Right atrium auricular region (tissue), 2 donors: ENCODE measurements around the gene TLX1. TPM values are rescaled to one million over a fixed set of nuclear protein-coding genes. Genes with fewer than 3 reads are reported as not detected.

Experiments
- DNase-seq: peaks from one replicate; pipeline ENCODE4 v3.0.0-alpha.2; 2019; ENCODE audit warnings: low spot score
- H3K27ac ChIP-seq, 2 donors: fragments of 200-600 bp; sonication (generic); 1 replicate in 1 of 2; 2 replicates in 1 of 2; pipeline ENCODE4 v1.5.1; 2016 to 2019
- H3K27me3 ChIP-seq, 2 donors: fragments of 200-600 bp; sonication (generic); one replicate each; pipeline versions ENCODE4 v1.5.1 to v1.6.0; 2017 to 2019
- H3K36me3 ChIP-seq: fragments of 200-600 bp; sonication (generic); one replicate; pipeline ENCODE4 v1.5.1; 2016
- H3K4me1 ChIP-seq, 2 donors: fragments of 200-600 bp; sonication (generic); one replicate each; pipeline versions ENCODE4 v1.5.1 to v1.6.0; 2017 to 2019
- H3K4me3 ChIP-seq, 2 donors: fragments of 200-600 bp; sonication (generic); 1 replicate in 1 of 2; 2 replicates in 1 of 2; pipeline ENCODE4 v1.5.1; 2017 to 2019; ENCODE audit warnings: mild to moderate bottlenecking in 1 of 2, moderate library complexity in 1 of 2
- H3K9me3 ChIP-seq, 2 donors: fragments of 200-600 bp; sonication (generic); one replicate each; pipeline ENCODE4 v1.5.1; 2019
- CTCF ChIP-seq, 2 donors: fragments of 200-600 bp; sonication (generic); IDR thresholded peaks; one replicate each; pipeline ENCODE4 v1.5.1; 2019; ENCODE audit warnings: antibody characterized with exemption in 2 of 2
- total RNA-seq, 2 donors: library from RNA; depleted of rRNA; stranded (reverse); fragments of >200 nt; gene quantifications; one replicate each; pipeline ENCODE4 v1.1.0, GENCODE V29; 2016

TLX1 gene
- total RNA-seq, 2 donors from 2014 or later = not detected

GRCh38 chr10:101165736-101166135 is 34.6 kb downstream of the TLX1 start:
- Histone ChIP-seq H3K4me3 (no peak overlapping the region), H3K27me3 (no peaks in the 10 kb centered on the region), H3K36me3 (no peaks in the 10 kb centered on the region), H3K9me3 (no peaks in the 10 kb centered on the region), H3K27ac (no peak overlapping the region), H3K4me1 (peaks cover 0 to 7% of the 10 kb centered on the region in 2 donors)
- no peak for TF ChIP-seq CTCF (IDR thresholded peaks at IDR 0.05)
- no peak for DNase-seq

GRCh38 chr10:101166430-101166829 is 35.3 kb downstream of the TLX1 start:
- TF ChIP-seq CTCF (IDR thresholded peaks at IDR 0.05) = no peak
- Histone ChIP-seq H3K4me3 (no peak overlapping the region), H3K4me1 (peaks cover 0 to 7% of the 10 kb centered on the region in 2 donors), H3K36me3 (no peaks in the 10 kb centered on the region), H3K9me3 (no peaks in the 10 kb centered on the region), H3K27me3 (no peaks in the 10 kb centered on the region), H3K27ac (no peak overlapping the region)
- DNase-seq = no peak

- Histone ChIP-seq H3K27me3 (no peaks in the 10 kb centered on the region), H3K9me3 (peaks cover 0 to 32% of the 10 kb centered on the region in 2 donors), H3K4me1 (no peaks in the 10 kb centered on the region), H3K36me3 (no peaks in the 10 kb centered on the region), H3K27ac (no peak overlapping the region), H3K4me3 (no peak overlapping the region)
- no peak for TF ChIP-seq CTCF (IDR thresholded peaks at IDR 0.05)
- no peak for DNase-seq
Measured at GRCh38 chr10:101172741-101173140, 41.6 kb downstream of the TLX1 start.

GRCh38 chr10:101174319-101174718 is 43.2 kb downstream of the TLX1 start:
- DNase-seq = no peak
- no peak for TF ChIP-seq CTCF (IDR thresholded peaks at IDR 0.05)
- no peaks in the 10 kb centered on the region for H3K27me3 ChIP-seq

GRCh38 chr10:101176577-101176976 is 45.5 kb downstream of the TLX1 start:
- no peak for TF ChIP-seq CTCF (IDR thresholded peaks at IDR 0.05)
- H3K4me3 ChIP-seq = no peak overlapping the region
- no peak for DNase-seq
- H3K4me1 ChIP-seq = no peaks in the 10 kb centered on the region
- no peak overlapping the region for H3K27ac ChIP-seq
- H3K27me3 ChIP-seq = no peaks in the 10 kb centered on the region
- no peaks in the 10 kb centered on the region for H3K36me3 ChIP-seq
- peaks cover 0 to 32% of the 10 kb centered on the region in 2 donors for H3K9me3 ChIP-seq

More at GRCh38 chr10:101174319-101174718, 43.2 kb downstream of the TLX1 start:
- Histone ChIP-seq H3K36me3 (no peaks in the 10 kb centered on the region), H3K27ac (no peak overlapping the region), H3K4me1 (no peaks in the 10 kb centered on the region), H3K9me3 (peaks cover 0 to 32% of the 10 kb centered on the region in 2 donors), H3K4me3 (no peak overlapping the region)

- Histone ChIP-seq H3K27ac (no peak overlapping the region), H3K4me1 (no peaks in the 10 kb centered on the region), H3K4me3 (no peak overlapping the region), H3K36me3 (no peaks in the 10 kb centered on the region), H3K9me3 (no peaks in the 10 kb centered on the region), H3K27me3 (no peaks in the 10 kb centered on the region)
- no peak for TF ChIP-seq CTCF (IDR thresholded peaks at IDR 0.05)
- no peak for DNase-seq
Measured at GRCh38 chr10:101182936-101183335, 51.8 kb downstream of the TLX1 start.
